Keratinocyte (primary cell): Measurements from ENCODE around the gene ZSWIM3. TPM values are rescaled to one million over a fixed set of nuclear protein-coding genes. Genes with fewer than 3 reads are reported as not detected.

ENCODE experiments used
- DNase-seq: peaks from one replicate; pipeline ENCODE4 v3.0.0-alpha.2; 2011; ENCODE audit warnings: low read depth, missing footprints, low spot score
- FAIRE-seq: peaks from 2 replicates; lab custom pipeline; 2011; peaks lifted over from hg19 to GRCh38; lab: Jason Lieb, UNC
- H2AFZ ChIP-seq: 2 replicates; pipeline ENCODE4 v1.6.0; 2012; ENCODE audit warnings: low read length, control low read depth, inconsistent platforms; ENCODE audit not compliant: control insufficient read depth
- H3K27ac ChIP-seq: 2 replicates; pipeline ENCODE4 v1.5.1; 2011; ENCODE audit warnings: low read length; ENCODE audit not compliant: control insufficient read depth, insufficient read depth
- H3K27me3 ChIP-seq: 3 replicates; pipeline ENCODE4 v1.6.0; 2011; ENCODE audit warnings: low read length; ENCODE audit not compliant: control insufficient read depth, insufficient read depth; ENCODE audit errors: extremely low read depth
- H3K36me3 ChIP-seq, 2 experiments: 2 replicates in 1 of 2; 3 replicates in 1 of 2; pipeline ENCODE4 v1.5.1; 2011; ENCODE audit warnings: low read length in 2 of 2, mild to moderate bottlenecking in 1 of 2; ENCODE audit not compliant: control insufficient read depth in 2 of 2, insufficient read depth in 2 of 2; ENCODE audit errors: extremely low read depth in 1 of 2
- H3K4me1 ChIP-seq: 3 replicates; pipeline ENCODE4 v1.5.1; 2011; ENCODE audit warnings: low read length; ENCODE audit not compliant: control insufficient read depth, insufficient read depth; ENCODE audit errors: extremely low read depth
- H3K4me2 ChIP-seq: 3 replicates; pipeline ENCODE4 v1.6.0; 2011; ENCODE audit warnings: low read depth, low read length; ENCODE audit not compliant: control insufficient read depth, insufficient read depth; ENCODE audit errors: extremely low read depth
- H3K4me3 ChIP-seq, 3 experiments: fragments of 200-600 bp in 1 of 3; sonication (generic) in 1 of 3; 2 replicates in 2 of 3; 3 replicates in 1 of 3; pipeline ENCODE4 v1.5.1; 2011 to 2016; ENCODE audit warnings: low read length in 3 of 3, mild to moderate bottlenecking in 3 of 3, control low read depth in 2 of 3, inconsistent platforms in 1 of 3, low read depth in 1 of 3, mixed read lengths in 1 of 3, mixed run types in 1 of 3, moderate library complexity in 1 of 3; ENCODE audit not compliant: control insufficient read depth in 2 of 3, insufficient read depth in 2 of 3; ENCODE audit errors: extremely low read depth in 1 of 3
- H3K79me2 ChIP-seq: 2 replicates; pipeline ENCODE4 v1.6.0; 2012; ENCODE audit warnings: low read length; ENCODE audit not compliant: control insufficient read depth, insufficient read depth
- H3K9ac ChIP-seq: 3 replicates; pipeline ENCODE4 v1.6.0; 2011; ENCODE audit warnings: low read length; ENCODE audit not compliant: control insufficient read depth, insufficient read depth; ENCODE audit errors: extremely low read depth
- H3K9me1 ChIP-seq: 3 replicates; pipeline ENCODE4 v1.6.0; 2011; ENCODE audit warnings: low read length; ENCODE audit not compliant: control insufficient read depth, insufficient read depth; ENCODE audit errors: extremely low read depth
- H3K9me3 ChIP-seq: 2 replicates; pipeline ENCODE4 v1.5.1; 2012; ENCODE audit warnings: low read depth, low read length; ENCODE audit not compliant: control insufficient read depth
- H4K20me1 ChIP-seq: 3 replicates; pipeline ENCODE4 v1.6.0; 2011; ENCODE audit warnings: low read length; ENCODE audit not compliant: control insufficient read depth, insufficient read depth; ENCODE audit errors: extremely low read depth
- CTCF ChIP-seq, 3 experiments: IDR thresholded peaks in 1 of 3; conservative IDR thresholded peaks in 1 of 3; optimal IDR thresholded peaks in 1 of 3; 2 replicates in 2 of 3; 3 replicates in 1 of 3; pipeline versions ENCODE3 to v1.5.1; 2011; ENCODE audit warnings: low read length in 3 of 3, mild to moderate bottlenecking in 3 of 3, moderate library complexity in 2 of 3, control low read depth in 1 of 3, inconsistent platforms in 1 of 3; ENCODE audit not compliant: insufficient read depth in 2 of 3; ENCODE audit errors: extremely low read depth in 1 of 3
- EZH2 ChIP-seq: IDR thresholded peaks from one replicate; pipeline ENCODE4 v1.6.1; 2012; ENCODE audit warnings: inconsistent platforms, mild to moderate bottlenecking, low read length, moderate library complexity
- dilution Hi-C: fragments of 300-500 bp; cut with MboI; formaldehyde crosslinking; loops from one replicate; pipeline ENCODE4 v1.7.0; 2020; ENCODE audit warnings: low sequenced_read_pairs; ENCODE audit not compliant: extremely low pct_ligation_motif_present
- polyA plus RNA-seq, 5 experiments: library from polyadenylated mRNA; depleted of rRNA in 3 of 5; stranded (reverse) in 3 of 5; stranded (forward) in 1 of 5; unstranded in 1 of 5; fragments of >200 nt; gene quantifications; 1 replicate in 1 of 5; 2 replicates in 3 of 5; 3 replicates in 1 of 5; pipeline versions ENCODE4 v1.2.1 to v1.2.3, GENCODE V29; 2011 to 2012; ENCODE audit warnings: missing spikeins in 2 of 5, low read depth in 1 of 5, low replicate concordance in 1 of 5

ZSWIM3 gene
- polyA plus RNA-seq, 1 donor (not counting 4 experiments of a cell fraction or from before 2014, with no cell fraction given) = 2.0 TPM

- no peaks in the 10 kb centered on the region for H3K36me3 ChIP-seq
- H3K4me2 ChIP-seq = no peak overlapping the region
- peaks cover 17% of the 10 kb centered on the region for H3K4me1 ChIP-seq
- H3K27me3 ChIP-seq = no peaks in the 10 kb centered on the region
- no peak overlapping the region for H3K9ac ChIP-seq
- H3K9me1 ChIP-seq = peaks cover 2% of the 10 kb centered on the region
- H3K9me3 ChIP-seq = no peaks in the 10 kb centered on the region
- FAIRE-seq (no peak), DNase-seq (no peak)
- H3K4me3 ChIP-seq = no peak overlapping the region
- dilution Hi-C loops = no loop called here
- TF ChIP-seq EZH2 (no peak), CTCF (optimal IDR thresholded peaks at IDR 0.05 in 1 of 3, IDR thresholded peaks at IDR 0.05 in 1 of 3, conservative IDR thresholded peaks at IDR 0.05 in 1 of 3; ENCODE audit: extremely low read depth in 1 of 3, insufficient read depth in 2 of 3, low read length in 3 of 3) (no peak)
- peaks cover 14% of the 10 kb centered on the region for H3K79me2 ChIP-seq
- H3K27ac ChIP-seq = no peak overlapping the region
- H4K20me1 ChIP-seq = no peaks in the 10 kb centered on the region
- H2AFZ ChIP-seq = no peak overlapping the region
Measured at GRCh38 chr20:45860560-45861220, 3.3 kb downstream of the ZSWIM3 start.

- Histone ChIP-seq H3K79me2 (peaks cover 7% of the 10 kb centered on the region), H3K36me3 (no peaks in the 10 kb centered on the region), H3K4me2 (no peak overlapping the region), H3K9me1 (peaks cover 2% of the 10 kb centered on the region), H2AFZ (no peak overlapping the region), H3K27ac (no peak overlapping the region), H3K9ac (no peak overlapping the region), H3K4me1 (peaks cover 11% of the 10 kb centered on the region), H4K20me1 (no peaks in the 10 kb centered on the region), H3K9me3 (no peaks in the 10 kb centered on the region), H3K27me3 (no peaks in the 10 kb centered on the region), H3K4me3 (no peak overlapping the region)
- FAIRE-seq = no peak
- no peak for DNase-seq
- TF ChIP-seq CTCF (optimal IDR thresholded peaks at IDR 0.05 in 1 of 3, IDR thresholded peaks at IDR 0.05 in 1 of 3, conservative IDR thresholded peaks at IDR 0.05 in 1 of 3; ENCODE audit: extremely low read depth in 1 of 3, insufficient read depth in 2 of 3, low read length in 3 of 3) (no peak), EZH2 (no peak)
- dilution Hi-C loops = no loop called here
Measured at GRCh38 chr20:45861221-45862075, 4.0 kb downstream of the ZSWIM3 start.
